Astrocyte of the hippocampus (primary cell): ENCODE results near the gene DGCR2.
A peak's percentile ranks its signal among the peaks of the same experiment; 100 is the strongest.
"Not testable (repeated sequence)": the region's sequence is repeated elsewhere in the genome, so short reads cannot be mapped to it uniquely, and the experiment has no call there.

Source experiments
- DNase-seq: peaks from one replicate; pipeline ENCODE4 v3.0.0; 2011; ENCODE audit warnings: low read depth, low spot score

DGCR2 gene

GRCh38 chr22:19030889-19031252, 91.3 kb downstream of the DGCR2 start:
- DNase-seq = not testable (repeated sequence)

- DNase-seq = not testable (repeated sequence)
Measured at GRCh38 chr22:19030226-19030888, 91.9 kb downstream of the DGCR2 start.

- DNase-seq = peak; percentile 31
Measured at GRCh38 chr22:19029113-19030103, 92.8 kb downstream of the DGCR2 start.

- not testable (repeated sequence) for DNase-seq
Measured at GRCh38 chr22:19028060-19028455, 94.2 kb downstream of the DGCR2 start.

- not testable (repeated sequence) for DNase-seq
Measured at GRCh38 chr22:19027371-19028059, 94.7 kb downstream of the DGCR2 start.

- DNase-seq = not testable (repeated sequence)
Measured at GRCh38 chr22:19026080-19026479, 96.1 kb downstream of the DGCR2 start.

GRCh38 chr22:19024956-19025489, 97.2 kb downstream of the DGCR2 start:
- not testable (repeated sequence) for DNase-seq

- DNase-seq = not testable (repeated sequence)
Measured at GRCh38 chr22:19023931-19024330, 98.3 kb downstream of the DGCR2 start.

- DNase-seq = no peak
Measured at GRCh38 chr22:19022755-19023154, 99.5 kb downstream of the DGCR2 start.

GRCh38 chr22:19019679-19020032, 102.6 kb downstream of the DGCR2 start:
- DNase-seq = no peak

- no peak for DNase-seq
Measured at GRCh38 chr22:19019029-19019678, 103.1 kb downstream of the DGCR2 start.

GRCh38 chr22:19018256-19018655, 104.0 kb downstream of the DGCR2 start:
- no peak for DNase-seq

GRCh38 chr22:19016081-19016766, 106.0 kb downstream of the DGCR2 start:
- DNase-seq = no peak

GRCh38 chr22:19014886-19015285, 107.3 kb downstream of the DGCR2 start:
- DNase-seq = no peak

GRCh38 chr22:19013881-19014598, 108.2 kb downstream of the DGCR2 start:
- DNase-seq = not testable (repeated sequence)

- not testable (repeated sequence) for DNase-seq
Measured at GRCh38 chr22:19013411-19013810, 108.8 kb downstream of the DGCR2 start.

- DNase-seq = no peak
Measured at GRCh38 chr22:19012308-19012986, 109.8 kb downstream of the DGCR2 start.

- DNase-seq = not testable (repeated sequence)
Measured at GRCh38 chr22:19011611-19012010, 110.6 kb downstream of the DGCR2 start.

GRCh38 chr22:19011075-19011474, 111.1 kb downstream of the DGCR2 start:
- no peak for DNase-seq
